22Rv1 (cell line): ENCODE results near the gene SMARCAL1.

Experiments used
- CTCF ChIP-seq: fragments of 450-650 bp; IDR thresholded peaks from 2 replicates; pipeline ENCODE4 v1.5.1; 2017; ENCODE audit warnings: mild to moderate bottlenecking
- ZFX ChIP-seq: fragments of 450-650 bp; IDR thresholded peaks from 2 replicates; pipeline ENCODE4 v1.6.1; 2017; ENCODE audit warnings: antibody characterized with exemption, borderline replicate concordance

GRCh38 chr2:216464104-216464720, 51.9 kb downstream of the SMARCAL1 start:
- TF ChIP-seq CTCF (no peak), ZFX (no peak)
